Upper lobe of left lung (tissue), 6 donors: ENCODE measurements around the gene COPS7A. TPM values are rescaled to one million over a fixed set of nuclear protein-coding genes. Genes with fewer than 3 reads are reported as not detected.

ENCODE experiments used
- ATAC-seq, 2 donors: fragments of 200-7000 bp; cut with Tn5 transposase; one replicate each; pipeline ENCODE4 v1.9.1; 2022; ENCODE audit warnings: mild to moderate bottlenecking in 2 of 2, moderate library complexity in 2 of 2; ENCODE audit not compliant: low FRiP score in 2 of 2
- DNase-seq, 2 donors: peaks; one replicate each; pipeline ENCODE4 v3.0.0-alpha.2; 2019 to 2020
- H3K27ac ChIP-seq, 4 donors: fragments of 200-600 bp; sonication (generic); one replicate each; pipeline ENCODE4 v1.5.1; 2016 to 2019
- H3K27me3 ChIP-seq, 4 donors: fragments of 200-600 bp; sonication (generic); one replicate each; pipeline ENCODE4 v1.5.1; 2017 to 2019
- H3K36me3 ChIP-seq, 4 donors: fragments of 200-600 bp; sonication (generic); one replicate each; pipeline ENCODE4 v1.5.1; 2016 to 2019
- H3K4me1 ChIP-seq, 4 donors: fragments of 200-600 bp; sonication (generic); one replicate each; pipeline ENCODE4 v1.5.1; 2018 to 2019
- H3K4me3 ChIP-seq, 4 donors: fragments of 200-600 bp; sonication (generic); one replicate each; pipeline ENCODE4 v1.5.1; 2017 to 2019; ENCODE audit warnings: mild to moderate bottlenecking in 2 of 4, moderate library complexity in 1 of 4
- H3K9me3 ChIP-seq, 4 donors: fragments of 200-600 bp; sonication (generic); one replicate each; pipeline ENCODE4 v1.5.1; 2018 to 2019
- CTCF ChIP-seq, 6 experiments: fragments of 450-650 bp in 4 of 6; fragments of 200-600 bp in 2 of 6; sonication (generic) in 2 of 6; IDR thresholded peaks; one replicate each; pipeline ENCODE4 v1.5.1; 2016 to 2019; ENCODE audit warnings: antibody characterized with exemption in 6 of 6
- EP300 ChIP-seq, 4 donors: sonication (generic); formaldehyde crosslinking; IDR thresholded peaks; one replicate each; pipeline ENCODE4 v1.5.1; 2017; ENCODE audit warnings: antibody characterized with exemption in 4 of 4, control low read depth in 2 of 4
- POLR2A ChIP-seq, 4 donors: fragments of 450-650 bp; IDR thresholded peaks; one replicate each; pipeline ENCODE4 v1.5.1; 2016 to 2017; ENCODE audit warnings: antibody characterized with exemption in 4 of 4, mild to moderate bottlenecking in 2 of 4
- POLR2AphosphoS5 ChIP-seq, 2 donors: sonication (generic); formaldehyde crosslinking; IDR thresholded peaks; one replicate each; pipeline ENCODE4 v1.5.1; 2017; ENCODE audit warnings: antibody characterized with exemption in 2 of 2
- WGBS, 2 donors: methylation state at CpG; one replicate each; pipeline ENCODE4 v1.1.5; 2017 to 2018; 5-methylcytosine and 5-hydroxymethylcytosine counted together
- total RNA-seq, 6 donors: library from RNA; depleted of rRNA in 4 of 6; stranded (reverse); fragments of >200 nt in 4 of 6; gene quantifications; one replicate each; pipeline versions ENCODE4 v1.1.0 to v1.2.1, GENCODE V29; 2016 to 2021
- donor health status: DM: no; HTN: no; CAD: no; lungs with moderate emphysema.
- donor health status: DM: no; HTN: yes; CAD: no; lungs with severe emphysema.

The COPS7A gene
- total RNA-seq, 6 donors from 2014 or later: 36.9 to 70.2 (median 63.0) TPM

DNA sequence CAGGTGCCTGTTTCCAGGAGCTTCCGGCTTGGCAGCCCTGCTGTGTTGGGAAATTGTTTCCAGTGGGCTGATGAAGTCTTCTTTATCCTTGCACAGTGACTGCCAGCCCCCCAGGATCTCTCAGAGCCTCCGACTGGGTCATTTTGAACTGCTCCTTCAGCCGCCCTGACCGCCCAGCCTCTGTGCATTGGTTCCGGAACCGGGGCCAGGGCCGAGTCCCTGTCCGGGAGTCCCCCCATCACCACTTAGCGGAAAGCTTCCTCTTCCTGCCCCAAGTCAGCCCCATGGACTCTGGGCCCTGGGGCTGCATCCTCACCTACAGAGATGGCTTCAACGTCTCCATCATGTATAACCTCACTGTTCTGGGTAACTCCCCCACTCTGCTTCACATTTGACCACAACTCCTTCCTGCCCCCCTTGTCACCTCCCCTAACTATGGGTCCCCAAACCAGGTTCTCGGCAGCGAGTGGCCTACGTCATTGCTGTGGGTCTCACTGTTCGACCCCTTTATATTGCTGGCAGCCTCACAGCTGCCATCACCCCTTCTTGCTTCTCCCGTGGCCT is 50.7 kb downstream of the COPS7A start:
- TF ChIP-seq POLR2A (IDR thresholded peaks at IDR 0.05): peak in 1 of 4 donors; percentile 41
- TF ChIP-seq CTCF (IDR thresholded peaks at IDR 0.05): no peak
- no peaks in the 10 kb centered on the region for H3K9me3 ChIP-seq
- no peak for DNase-seq
- peaks cover 0 to 2% (median 0%) of the 10 kb centered on the region in 4 donors for H3K27me3 ChIP-seq
- peak overlapping the region in 2 of 4 donors; percentile 56 to 73 for H3K27ac ChIP-seq
- H3K4me3 ChIP-seq: peak overlapping the region in 2 of 4 donors; percentile 32 to 38
- ATAC-seq: no peak
- peaks cover 26 to 52% (median 36%) of the 10 kb centered on the region in 4 donors for H3K4me1 ChIP-seq
- H3K36me3 ChIP-seq: peaks cover 0 to 17% (median 16%) of the 10 kb centered on the region in 4 donors
- 83 to 89% methylated on average over 13 to 15 of the region's 15 CpGs for WGBS, 2 donors

DNA sequence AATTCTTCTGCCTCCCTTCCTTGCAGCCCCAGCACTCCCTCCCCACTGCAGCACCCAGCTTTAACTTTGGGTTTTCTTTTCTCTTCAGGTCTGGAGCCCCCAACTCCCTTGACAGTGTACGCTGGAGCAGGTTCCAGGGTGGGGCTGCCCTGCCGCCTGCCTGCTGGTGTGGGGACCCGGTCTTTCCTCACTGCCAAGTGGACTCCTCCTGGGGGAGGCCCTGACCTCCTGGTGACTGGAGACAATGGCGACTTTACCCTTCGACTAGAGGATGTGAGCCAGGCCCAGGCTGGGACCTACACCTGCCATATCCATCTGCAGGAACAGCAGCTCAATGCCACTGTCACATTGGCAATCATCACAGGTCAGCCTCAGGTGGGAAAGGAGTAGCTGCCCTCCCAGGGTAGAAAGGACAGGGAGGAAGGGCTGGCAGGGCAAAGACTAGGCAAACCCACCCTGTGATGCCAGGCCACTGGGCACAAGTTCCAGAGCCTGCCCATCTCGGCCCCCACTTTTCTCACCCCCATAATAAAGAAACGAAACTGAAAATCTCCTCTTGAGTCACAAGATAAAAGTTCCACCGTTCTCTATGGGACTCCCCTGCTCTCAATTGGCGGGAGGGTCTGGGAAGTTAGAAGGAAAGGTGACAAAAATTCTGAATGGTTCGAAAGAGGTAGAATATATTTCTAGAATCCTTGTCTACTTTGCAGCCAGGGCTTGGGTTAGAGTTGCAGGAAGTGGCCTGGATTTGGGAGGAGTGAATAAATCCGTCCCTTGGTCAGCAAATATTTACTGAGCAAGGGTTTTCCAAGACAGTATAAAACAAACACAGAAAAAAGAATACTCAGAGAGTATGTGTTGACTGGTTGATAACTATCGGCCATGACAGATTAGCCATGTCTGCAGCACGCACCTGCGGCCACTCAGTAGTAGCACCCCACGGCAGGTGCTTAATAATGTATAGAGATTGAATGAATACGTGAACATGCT is 51.6 kb downstream of the COPS7A start:
- ATAC-seq (no peak), DNase-seq (no peak)
- H3K27me3 ChIP-seq: peaks cover 0 to 2% (median 0%) of the 10 kb centered on the region in 4 donors
- TF ChIP-seq POLR2AphosphoS5 (IDR thresholded peaks at IDR 0.05) (no peak), EP300 (IDR thresholded peaks at IDR 0.05) (no peak)
- H3K4me1 ChIP-seq: peaks cover 26 to 45% (median 34%) of the 10 kb centered on the region in 4 donors
- peaks cover 0 to 8% (median 8%) of the 10 kb centered on the region in 4 donors for H3K36me3 ChIP-seq
- no peaks in the 10 kb centered on the region for H3K9me3 ChIP-seq
- no peak overlapping the region for H3K4me3 ChIP-seq
- WGBS, 2 donors: 79 to 84% methylated on average over 16 of the region's 16 CpGs
- peak overlapping the region in 2 of 4 donors; percentile 56 to 73 for H3K27ac ChIP-seq

DNA sequence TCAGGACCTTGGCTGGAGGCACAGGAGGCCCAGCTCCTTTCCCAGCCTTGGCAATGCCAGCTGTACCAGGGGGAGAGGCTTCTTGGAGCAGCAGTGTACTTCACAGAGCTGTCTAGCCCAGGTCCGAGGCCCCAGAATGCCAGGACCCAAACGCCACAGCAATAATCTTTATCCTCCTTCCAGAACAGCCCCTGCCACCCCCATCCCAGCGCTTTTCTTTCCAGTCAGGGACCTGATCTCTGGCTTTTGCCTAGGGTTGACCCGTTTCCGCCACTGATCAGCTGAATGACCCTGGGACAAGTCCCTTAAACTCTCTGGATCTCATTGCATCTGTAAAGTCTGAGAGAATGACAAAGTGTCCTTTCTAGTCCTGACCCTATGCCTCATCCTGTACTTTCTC is 53.5 kb downstream of the COPS7A start:
- TF ChIP-seq CTCF (IDR thresholded peaks at IDR 0.05) (no peak), EP300 (IDR thresholded peaks at IDR 0.05) (no peak), POLR2AphosphoS5 (IDR thresholded peaks at IDR 0.05) (no peak), POLR2A (IDR thresholded peaks at IDR 0.05) (no peak)
- H3K9me3 ChIP-seq: no peaks in the 10 kb centered on the region
- ATAC-seq (no peak), DNase-seq (no peak)
- H3K27me3 ChIP-seq: peaks cover 0 to 2% (median 0%) of the 10 kb centered on the region in 4 donors
- H3K36me3 ChIP-seq: no peaks in the 10 kb centered on the region
- 95 to 97% methylated on average over 4 to 5 of the region's 5 CpGs for WGBS, 2 donors
- peaks cover 13 to 26% (median 15%) of the 10 kb centered on the region in 4 donors for H3K4me1 ChIP-seq
- peak overlapping the region in 1 of 4 donors; percentile 64 for H3K27ac ChIP-seq
- H3K4me3 ChIP-seq: no peak overlapping the region

DNA sequence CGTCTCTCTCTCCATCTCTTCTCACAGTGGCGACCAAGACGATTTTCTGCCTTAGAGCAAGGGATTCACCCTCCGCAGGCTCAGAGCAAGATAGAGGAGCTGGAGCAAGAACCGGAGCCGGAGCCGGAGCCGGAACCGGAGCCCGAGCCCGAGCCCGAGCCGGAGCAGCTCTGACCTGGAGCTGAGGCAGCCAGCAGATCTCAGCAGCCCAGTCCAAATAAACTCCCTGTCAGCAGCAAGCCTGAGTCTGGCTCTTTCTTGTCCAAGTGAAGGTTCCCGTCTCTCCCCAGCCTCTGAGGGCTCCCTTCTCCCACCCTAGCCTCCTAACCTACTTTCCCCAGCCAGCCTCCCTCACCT is 54.3 kb downstream of the COPS7A start:
- Histone ChIP-seq H3K9me3 (no peaks in the 10 kb centered on the region), H3K27ac (peak overlapping the region; percentile 25 to 68 (median 48)), H3K4me1 (peaks cover 9 to 22% (median 11%) of the 10 kb centered on the region in 4 donors), H3K4me3 (peak overlapping the region in 3 of 4 donors; percentile 30 to 48 (median 35)), H3K27me3 (peaks cover 0 to 2% (median 0%) of the 10 kb centered on the region in 4 donors), H3K36me3 (no peaks in the 10 kb centered on the region)
- no peak for TF ChIP-seq CTCF (IDR thresholded peaks at IDR 0.05)
- no peak for TF ChIP-seq POLR2A (IDR thresholded peaks at IDR 0.05)
- TF ChIP-seq EP300 (IDR thresholded peaks at IDR 0.05): no peak
- no peak for TF ChIP-seq POLR2AphosphoS5 (IDR thresholded peaks at IDR 0.05)
- WGBS, 2 donors: 63 to 65% methylated on average over 13 to 14 of the region's 14 CpGs
- peak in 1 of 2 donors; percentile 60 for ATAC-seq
- peak in 1 of 2 donors; percentile 84 for DNase-seq
